ENCODE results near the gene GALNT14. TPM values are rescaled to one million over a fixed set of nuclear protein-coding genes. Genes with fewer than 3 reads are reported as not detected.

GALNT14 gene
- total RNA-seq, 1 donor from 2014 or later = 7.4 TPM

GRCh38 chr2:31027549-31027948, 110.7 kb downstream of the GALNT14 start:
- no peaks in the 10 kb centered on the region for H3K4me1 Mint-ChIP-seq (ENCODE audit: unreplicated experiment)
- TF ChIP-seq CTCF (conservative IDR thresholded peaks at IDR 0.05) = no peak
- H3K27ac Mint-ChIP-seq = no peak overlapping the region
- H3K36me3 Mint-ChIP-seq = no peaks in the 10 kb centered on the region
- no peaks in the 10 kb centered on the region for H3K9me3 Mint-ChIP-seq
- no peak for DNase-seq (ENCODE audit: extremely low spot score, unreplicated experiment)
- no peak overlapping the region for H3K4me3 Mint-ChIP-seq
- peaks cover 33% of the 10 kb centered on the region for H3K27me3 Mint-ChIP-seq

DNA sequence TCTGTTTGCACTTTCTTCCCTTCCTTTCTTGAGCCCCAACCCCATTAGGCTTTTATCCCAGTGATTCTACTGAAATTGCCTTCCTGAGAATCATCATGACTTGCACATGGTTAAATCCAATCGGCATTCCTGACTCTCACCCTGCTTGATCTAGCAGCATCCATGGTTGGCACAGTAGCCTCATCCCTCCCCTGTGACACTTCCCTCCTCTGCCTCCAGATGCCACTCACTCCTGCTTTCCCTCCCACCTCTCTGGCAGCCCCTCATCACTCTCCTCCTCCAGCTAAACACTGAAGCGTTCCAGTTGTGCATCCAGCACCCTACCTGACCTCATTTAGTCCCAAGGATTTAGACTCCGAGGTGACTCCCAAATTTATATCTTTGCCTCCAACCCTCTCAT, 114.7 kb downstream of the GALNT14 start:
- no peak overlapping the region for H3K27ac Mint-ChIP-seq

GRCh38 chr2:31020713-31021112, 117.5 kb downstream of the GALNT14 start:
- Mint-ChIP-seq H3K4me3 (no peak overlapping the region), H3K9me3 (no peaks in the 10 kb centered on the region), H3K27me3 (peaks cover 25% of the 10 kb centered on the region), H3K4me1 (ENCODE audit: unreplicated experiment) (no peaks in the 10 kb centered on the region), H3K36me3 (no peaks in the 10 kb centered on the region), H3K27ac (no peak overlapping the region)
- no peak for DNase-seq (ENCODE audit: extremely low spot score, unreplicated experiment)
- TF ChIP-seq CTCF (conservative IDR thresholded peaks at IDR 0.05) = no peak

More for the DNA sequence above, 114.7 kb downstream of the GALNT14 start:
- Mint-ChIP-seq H3K4me3 (no peak overlapping the region), H3K36me3 (no peaks in the 10 kb centered on the region), H3K27me3 (peaks cover 21% of the 10 kb centered on the region), H3K9me3 (no peaks in the 10 kb centered on the region), H3K4me1 (ENCODE audit: unreplicated experiment) (no peaks in the 10 kb centered on the region)
- no peak for DNase-seq (ENCODE audit: extremely low spot score, unreplicated experiment)
- TF ChIP-seq CTCF (conservative IDR thresholded peaks at IDR 0.05) = no peak

- DNase-seq (ENCODE audit: extremely low spot score, unreplicated experiment) = no peak
- no peaks in the 10 kb centered on the region for H3K36me3 Mint-ChIP-seq
- no peak for TF ChIP-seq CTCF (conservative IDR thresholded peaks at IDR 0.05)
- no peak overlapping the region for H3K27ac Mint-ChIP-seq
- H3K27me3 Mint-ChIP-seq = peaks cover 22% of the 10 kb centered on the region
- H3K9me3 Mint-ChIP-seq = no peaks in the 10 kb centered on the region
- H3K4me1 Mint-ChIP-seq (ENCODE audit: unreplicated experiment) = no peaks in the 10 kb centered on the region
- no peak overlapping the region for H3K4me3 Mint-ChIP-seq
These were observed 120.0 kb downstream of the GALNT14 start for GRCh38 chr2:31018280-31018679.

- Mint-ChIP-seq H3K27ac (no peak overlapping the region), H3K36me3 (no peaks in the 10 kb centered on the region)
These were observed 121.6 kb downstream of the GALNT14 start for GRCh38 chr2:31016648-31017047.

More at GRCh38 chr2:31016648-31017047, 121.6 kb downstream of the GALNT14 start:
- DNase-seq (ENCODE audit: extremely low spot score, unreplicated experiment) = no peak
- no peaks in the 10 kb centered on the region for H3K4me1 Mint-ChIP-seq (ENCODE audit: unreplicated experiment)
- TF ChIP-seq CTCF (conservative IDR thresholded peaks at IDR 0.05) = no peak
- H3K27me3 Mint-ChIP-seq = peaks cover 29% of the 10 kb centered on the region
- no peaks in the 10 kb centered on the region for H3K9me3 Mint-ChIP-seq
- H3K4me3 Mint-ChIP-seq = no peak overlapping the region

Measured in type B pancreatic cell (in vitro differentiated cells).